PC-3 (cell line): ENCODE measurements around the gene CUL4A.

Experiments
- CTCF ChIP-seq: fragments of 300-600 bp; sonication (generic); conservative IDR thresholded peaks from 2 replicates; pipeline ENCODE4 v1.5.1; 2017; ENCODE audit warnings: antibody characterized with exemption, low read depth, mild to moderate bottlenecking, low read length
- EZH2 ChIP-seq: fragments of 300-600 bp; sonication (generic); IDR thresholded peaks from one replicate; pipeline ENCODE4 v1.6.1; 2017; ENCODE audit warnings: antibody characterized with exemption, mild to moderate bottlenecking, low read length; ENCODE audit not compliant: unreplicated experiment

GRCh38 chr13:113184568-113185440 is 24.6 kb upstream of the CUL4A start:
- TF ChIP-seq CTCF (no peak), EZH2 (no peak)
